Breast epithelium (tissue), 4 donors: Measurements from ENCODE around the gene GPC5. TPM values are rescaled to one million over a fixed set of nuclear protein-coding genes. Genes with fewer than 3 reads are reported as not detected.

ENCODE experiments used
- DNase-seq, 2 donors: peaks; one replicate each; pipeline ENCODE4 v3.0.0-alpha.2; 2019; ENCODE audit warnings: low spot score in 2 of 2
- H3K27ac ChIP-seq, 2 donors: fragments of 200-600 bp; sonication (generic) in 1 of 2; one replicate each; pipeline ENCODE4 v1.5.1; 2016 to 2019; ENCODE audit warnings: mild to moderate bottlenecking in 1 of 2
- H3K27me3 ChIP-seq, 2 donors: fragments of 200-600 bp; sonication (generic) in 1 of 2; one replicate each; pipeline versions ENCODE4 v1.5.1 to v1.6.0; 2017 to 2019; ENCODE audit warnings: control low read depth in 1 of 2, mild to moderate bottlenecking in 1 of 2
- H3K36me3 ChIP-seq: fragments of 200-600 bp; one replicate; pipeline ENCODE4 v1.5.1; 2019
- H3K4me1 ChIP-seq, 2 donors: fragments of 200-600 bp; sonication (generic); one replicate each; pipeline ENCODE4 v1.5.1; 2016 to 2019; ENCODE audit warnings: control low read depth in 1 of 2
- H3K4me3 ChIP-seq, 3 donors: fragments of 200-600 bp; sonication (generic); 1 replicate in 2 of 3; 2 replicates in 1 of 3; pipeline ENCODE4 v1.5.1; 2016 to 2019; ENCODE audit warnings: mild to moderate bottlenecking in 3 of 3, moderate library complexity in 2 of 3
- H3K9me3 ChIP-seq, 2 donors: fragments of 200-600 bp; sonication (generic) in 1 of 2; one replicate each; pipeline ENCODE4 v1.5.1; 2016 to 2019; ENCODE audit warnings: control low read depth in 1 of 2
- CTCF ChIP-seq, 3 donors: fragments of 450-650 bp; IDR thresholded peaks; one replicate each; pipeline ENCODE4 v1.5.1; 2016 to 2017; ENCODE audit warnings: antibody characterized with exemption in 3 of 3, mild to moderate bottlenecking in 3 of 3, moderate library complexity in 3 of 3
- POLR2A ChIP-seq: fragments of 450-650 bp; IDR thresholded peaks from one replicate; pipeline ENCODE4 v1.6.1; 2016; ENCODE audit warnings: antibody characterized with exemption, mild to moderate bottlenecking, moderate library complexity
- POLR2AphosphoS5 ChIP-seq, 3 donors: sonication (generic); formaldehyde crosslinking; IDR thresholded peaks; one replicate each; pipeline ENCODE4 v1.6.1; 2017; ENCODE audit warnings: antibody characterized with exemption in 3 of 3
- intact Hi-C: fragments of 100-400 bp; cut with DNase I; formaldehyde crosslinking; loops from one replicate; pipeline ENCODE4 v1.15.1; 2023; ENCODE audit warnings: low total_unique reads
- total RNA-seq, 3 donors: library from RNA; depleted of rRNA; stranded (reverse); fragments of >200 nt; gene quantifications; one replicate each; pipeline ENCODE4 v1.1.0, GENCODE V29; 2016

Gene GPC5
- total RNA-seq, 3 donors from 2014 or later: 0.88 to 0.98 TPM; not detected in 1

- no peak for DNase-seq
- Histone ChIP-seq H3K4me1 (no peaks in the 10 kb centered on the region), H3K27me3 (no peaks in the 10 kb centered on the region), H3K27ac (no peak overlapping the region), H3K4me3 (no peak overlapping the region), H3K36me3 (no peaks in the 10 kb centered on the region), H3K9me3 (no peaks in the 10 kb centered on the region)
- intact Hi-C loops: no loop called here
- TF ChIP-seq POLR2AphosphoS5 (IDR thresholded peaks at IDR 0.05) (no peak), POLR2A (no peak), CTCF (IDR thresholded peaks at IDR 0.05) (no peak)
Measured at GRCh38 chr13:91360246-91360751, 38.1 kb upstream of the GPC5 start.

GRCh38 chr13:91361755-91362271 lies 36.6 kb upstream of the GPC5 start:
- no peak for TF ChIP-seq CTCF (IDR thresholded peaks at IDR 0.05)
- no peak for TF ChIP-seq POLR2A
- no peak for TF ChIP-seq POLR2AphosphoS5 (IDR thresholded peaks at IDR 0.05)
- H3K27ac ChIP-seq: no peak overlapping the region
- no peak overlapping the region for H3K4me3 ChIP-seq
- no peaks in the 10 kb centered on the region for H3K4me1 ChIP-seq
- no peaks in the 10 kb centered on the region for H3K27me3 ChIP-seq
- H3K36me3 ChIP-seq: no peaks in the 10 kb centered on the region
- no peaks in the 10 kb centered on the region for H3K9me3 ChIP-seq
- no peak for DNase-seq
- intact Hi-C loops: no loop called here

GRCh38 chr13:91362908-91363307 lies 35.5 kb upstream of the GPC5 start:
- DNase-seq: no peak
- H3K27ac ChIP-seq: no peak overlapping the region
- TF ChIP-seq POLR2AphosphoS5 (IDR thresholded peaks at IDR 0.05): no peak
- no peak for TF ChIP-seq CTCF (IDR thresholded peaks at IDR 0.05)
- no peak for TF ChIP-seq POLR2A

GRCh38 chr13:91368101-91368500 lies 30.3 kb upstream of the GPC5 start:
- no peaks in the 10 kb centered on the region for H3K9me3 ChIP-seq
- TF ChIP-seq POLR2AphosphoS5 (IDR thresholded peaks at IDR 0.05): no peak
- no peak for TF ChIP-seq CTCF (IDR thresholded peaks at IDR 0.05)
- TF ChIP-seq POLR2A: no peak
- DNase-seq: no peak
- H3K4me3 ChIP-seq: no peak overlapping the region
- H3K36me3 ChIP-seq: no peaks in the 10 kb centered on the region
- intact Hi-C loops: no loop called here
- no peaks in the 10 kb centered on the region for H3K4me1 ChIP-seq
- H3K27me3 ChIP-seq: no peaks in the 10 kb centered on the region
- H3K27ac ChIP-seq: no peak overlapping the region

More at GRCh38 chr13:91362908-91363307, 35.5 kb upstream of the GPC5 start:
- Histone ChIP-seq H3K9me3 (no peaks in the 10 kb centered on the region), H3K36me3 (no peaks in the 10 kb centered on the region), H3K4me1 (no peaks in the 10 kb centered on the region), H3K27me3 (no peaks in the 10 kb centered on the region), H3K4me3 (no peak overlapping the region)
- intact Hi-C loops: no loop called here

- H3K27ac ChIP-seq: no peak overlapping the region
- no peaks in the 10 kb centered on the region for H3K36me3 ChIP-seq
- no peak for DNase-seq
- H3K27me3 ChIP-seq: no peaks in the 10 kb centered on the region
- TF ChIP-seq POLR2AphosphoS5 (IDR thresholded peaks at IDR 0.05) (no peak), POLR2A (no peak), CTCF (IDR thresholded peaks at IDR 0.05) (no peak)
- H3K9me3 ChIP-seq: no peaks in the 10 kb centered on the region
- intact Hi-C loops: no loop called here
- no peaks in the 10 kb centered on the region for H3K4me1 ChIP-seq
- H3K4me3 ChIP-seq: no peak overlapping the region
Measured at GRCh38 chr13:91368676-91369440, 29.6 kb upstream of the GPC5 start.
